Esophagus (tissue), 2 donors: Measurements from ENCODE around the gene TBC1D22B. TPM values are rescaled to one million over a fixed set of nuclear protein-coding genes. Genes with fewer than 3 reads are reported as not detected.

Experiments
- H3K27ac ChIP-seq, 2 donors: one replicate each; pipeline ENCODE4 v1.5.1; 2013; ENCODE audit warnings: low read depth in 2 of 2, mild to moderate bottlenecking in 2 of 2, inconsistent platforms in 1 of 2, low read length in 1 of 2, moderate library complexity in 1 of 2
- H3K27me3 ChIP-seq, 2 donors: one replicate each; pipeline ENCODE4 v1.6.1; 2013; ENCODE audit warnings: low read length in 2 of 2, control low read depth in 1 of 2, mild to moderate bottlenecking in 1 of 2; ENCODE audit not compliant: insufficient read depth in 2 of 2, control insufficient read depth in 1 of 2
- H3K36me3 ChIP-seq, 2 donors: one replicate each; pipeline ENCODE4 v1.6.1; 2013; ENCODE audit warnings: low read length in 1 of 2; ENCODE audit not compliant: control insufficient read depth in 2 of 2, insufficient read depth in 2 of 2
- H3K4me1 ChIP-seq, 2 donors: one replicate each; pipeline ENCODE4 v1.6.1; 2013; ENCODE audit warnings: low read length in 1 of 2; ENCODE audit not compliant: control insufficient read depth in 2 of 2, insufficient read depth in 2 of 2
- H3K4me3 ChIP-seq, 2 donors: one replicate each; pipeline ENCODE4 v1.5.1; 2013; ENCODE audit warnings: low read length in 2 of 2, mild to moderate bottlenecking in 2 of 2, low read depth in 1 of 2, moderate library complexity in 1 of 2
- H3K9me3 ChIP-seq, 2 donors: one replicate each; pipeline ENCODE4 v1.6.1; 2013; ENCODE audit warnings: mild to moderate bottlenecking in 2 of 2, low read depth in 1 of 2, low read length in 1 of 2, moderate library complexity in 1 of 2; ENCODE audit not compliant: control insufficient read depth in 2 of 2, insufficient read depth in 1 of 2
- WGBS, 2 donors: extraction: QIAGEN DNeasy Blood & Tissue Kit; methylation state at CpG; one replicate each; pipeline ENCODE4 v1.1.7; 2013; 5-methylcytosine and 5-hydroxymethylcytosine counted together
- polyA plus RNA-seq, 2 donors: library from polyadenylated mRNA; stranded (reverse); fragments of 200-250 nt; gene quantifications; one replicate each; pipeline ENCODE4 v1.2.3, GENCODE V29; 2013
- donor health status: healthy with polysubstance abuse.
- donor health status: Bipolar disorder and iron deficiency.

The TBC1D22B gene
- polyA plus RNA-seq, 2 donors: 6.9 to 9.1 TPM

GRCh38 chr6:37279366-37280134, 22.0 kb downstream of the TBC1D22B start:
- Histone ChIP-seq H3K4me1 (no peaks in the 10 kb centered on the region), H3K36me3 (peaks cover 4 to 20% of the 10 kb centered on the region in 2 donors), H3K9me3 (no peaks in the 10 kb centered on the region), H3K4me3 (no peak overlapping the region), H3K27ac (no peak overlapping the region), H3K27me3 (no peaks in the 10 kb centered on the region)
- WGBS, 2 donors: 90 to 92% methylated on average over 9 of the region's 9 CpGs

- Histone ChIP-seq H3K4me1 (no peaks in the 10 kb centered on the region), H3K4me3 (no peak overlapping the region), H3K27me3 (no peaks in the 10 kb centered on the region), H3K27ac (no peak overlapping the region), H3K36me3 (peaks cover 4 to 24% of the 10 kb centered on the region in 2 donors), H3K9me3 (no peaks in the 10 kb centered on the region)
- WGBS, 2 donors: 90% methylated on average over 8 of the region's 8 CpGs
Measured at GRCh38 chr6:37280162-37280887, 22.8 kb downstream of the TBC1D22B start.

GRCh38 chr6:37282371-37282770, 24.8 kb downstream of the TBC1D22B start:
- no peak overlapping the region for H3K27ac ChIP-seq
- no peaks in the 10 kb centered on the region for H3K27me3 ChIP-seq
- peaks cover 4 to 24% of the 10 kb centered on the region in 2 donors for H3K36me3 ChIP-seq
- 92% methylated on average over 2 of the region's 2 CpGs for WGBS, 2 donors
- H3K9me3 ChIP-seq: no peaks in the 10 kb centered on the region
- H3K4me1 ChIP-seq: no peaks in the 10 kb centered on the region
- H3K4me3 ChIP-seq: no peak overlapping the region

- Histone ChIP-seq H3K9me3 (no peaks in the 10 kb centered on the region), H3K4me1 (no peaks in the 10 kb centered on the region), H3K27me3 (no peaks in the 10 kb centered on the region), H3K4me3 (no peak overlapping the region), H3K36me3 (peaks cover 4 to 24% of the 10 kb centered on the region in 2 donors), H3K27ac (no peak overlapping the region)
- 53 to 61% methylated on average over 3 of the region's 3 CpGs for WGBS, 2 donors
Measured at GRCh38 chr6:37283268-37283667, 25.7 kb downstream of the TBC1D22B start.

- 57 to 63% methylated on average over 3 of the region's 3 CpGs for WGBS, 2 donors
- H3K27me3 ChIP-seq: no peaks in the 10 kb centered on the region
- H3K4me1 ChIP-seq: no peaks in the 10 kb centered on the region
- no peak overlapping the region for H3K27ac ChIP-seq
- no peaks in the 10 kb centered on the region for H3K9me3 ChIP-seq
- H3K36me3 ChIP-seq: peaks cover 4 to 24% of the 10 kb centered on the region in 2 donors
- H3K4me3 ChIP-seq: no peak overlapping the region
Measured at GRCh38 chr6:37283671-37284151, 26.1 kb downstream of the TBC1D22B start.

- no peak overlapping the region for H3K4me3 ChIP-seq
- no peaks in the 10 kb centered on the region for H3K4me1 ChIP-seq
- no peaks in the 10 kb centered on the region for H3K27me3 ChIP-seq
- 85 to 91% methylated on average over 4 of the region's 4 CpGs for WGBS, 2 donors
- no peak overlapping the region for H3K27ac ChIP-seq
- H3K9me3 ChIP-seq: no peaks in the 10 kb centered on the region
- H3K36me3 ChIP-seq: peaks cover 8 to 23% of the 10 kb centered on the region in 2 donors
Measured at GRCh38 chr6:37284781-37285180, 27.2 kb downstream of the TBC1D22B start.

- H3K4me3 ChIP-seq: no peak overlapping the region
- peaks cover 8 to 21% of the 10 kb centered on the region in 2 donors for H3K36me3 ChIP-seq
- H3K9me3 ChIP-seq: no peaks in the 10 kb centered on the region
- no peaks in the 10 kb centered on the region for H3K4me1 ChIP-seq
- 96 to 97% methylated on average over 4 of the region's 4 CpGs for WGBS, 2 donors
- H3K27me3 ChIP-seq: no peaks in the 10 kb centered on the region
- H3K27ac ChIP-seq: no peak overlapping the region
Measured at GRCh38 chr6:37285861-37286311, 28.3 kb downstream of the TBC1D22B start.

GRCh38 chr6:37287519-37288157, 30.1 kb downstream of the TBC1D22B start:
- H3K4me1 ChIP-seq: no peaks in the 10 kb centered on the region
- peaks cover 9 to 19% of the 10 kb centered on the region in 2 donors for H3K36me3 ChIP-seq
- H3K27me3 ChIP-seq: no peaks in the 10 kb centered on the region
- H3K9me3 ChIP-seq: no peaks in the 10 kb centered on the region
- no peak overlapping the region for H3K27ac ChIP-seq
- no peak overlapping the region for H3K4me3 ChIP-seq
- 93 to 97% methylated on average over 2 of the region's 2 CpGs for WGBS, 2 donors

GRCh38 chr6:37288247-37288646, 30.7 kb downstream of the TBC1D22B start:
- H3K4me3 ChIP-seq: no peak overlapping the region
- peaks cover 9 to 19% of the 10 kb centered on the region in 2 donors for H3K36me3 ChIP-seq
- H3K4me1 ChIP-seq: no peaks in the 10 kb centered on the region
- H3K27me3 ChIP-seq: no peaks in the 10 kb centered on the region
- H3K27ac ChIP-seq: no peak overlapping the region
- 65 to 82% methylated on average over 2 of the region's 2 CpGs for WGBS, 2 donors
- H3K9me3 ChIP-seq: no peaks in the 10 kb centered on the region
